Neural cell (in vitro differentiated cells): ENCODE data around the gene TXNDC2.

ENCODE experiments used
- EP300 ChIP-seq: fragments of 450-650 bp; conservative IDR thresholded peaks from 2 replicates; pipeline ENCODE4 v1.6.1; 2014; ENCODE audit warnings: antibody characterized with exemption, mild to moderate bottlenecking, moderate library complexity; ENCODE audit not compliant: poor library complexity, severe bottlenecking
- EZH2 ChIP-seq: fragments of 200-600, 300-800 bp; shearing (Covaris generic), sonication (generic); IDR thresholded peaks from 2 replicates; pipeline ENCODE4 v1.6.1; 2014; ENCODE audit warnings: antibody characterized with exemption, low read length, borderline replicate concordance, mild to moderate bottlenecking; ENCODE audit not compliant: insufficient read depth, poor library complexity, severe bottlenecking

GRCh38 chr18:9859232-9859631, 26.5 kb upstream of the TXNDC2 start:
- TF ChIP-seq EZH2 = no peak
- TF ChIP-seq EP300 = no peak
